ENCODE data around the gene NMUR2. TPM values are rescaled to one million over a fixed set of nuclear protein-coding genes. Genes with fewer than 3 reads are reported as not detected.

NMUR2 gene
- total RNA-seq, 1 donor = not detected

DNA sequence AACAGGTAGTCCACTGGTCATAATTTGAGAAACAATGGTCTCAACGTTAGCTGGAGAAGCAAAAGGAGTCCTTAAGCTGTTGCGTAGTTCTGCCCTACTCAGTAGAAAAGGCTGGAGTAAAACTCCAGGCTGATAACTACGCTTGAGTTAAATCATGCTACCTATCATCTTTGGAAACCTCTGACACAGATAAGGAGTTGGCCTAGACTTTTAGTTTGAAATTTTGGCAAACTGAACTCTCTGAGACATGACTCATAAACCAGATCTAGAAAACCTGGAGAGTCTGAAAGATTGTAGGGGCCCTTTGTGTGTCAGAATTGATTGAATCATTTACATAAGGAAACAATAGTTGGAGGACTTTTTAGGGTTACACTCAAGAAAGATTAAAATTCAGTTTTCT is 26.3 kb downstream of the NMUR2 start:
- H3K4me3 ChIP-seq (ENCODE audit: low read depth, low read length) = no peak overlapping the region
- no peak for DNase-seq (ENCODE audit: low read depth)
- TF ChIP-seq, protein P1, sequence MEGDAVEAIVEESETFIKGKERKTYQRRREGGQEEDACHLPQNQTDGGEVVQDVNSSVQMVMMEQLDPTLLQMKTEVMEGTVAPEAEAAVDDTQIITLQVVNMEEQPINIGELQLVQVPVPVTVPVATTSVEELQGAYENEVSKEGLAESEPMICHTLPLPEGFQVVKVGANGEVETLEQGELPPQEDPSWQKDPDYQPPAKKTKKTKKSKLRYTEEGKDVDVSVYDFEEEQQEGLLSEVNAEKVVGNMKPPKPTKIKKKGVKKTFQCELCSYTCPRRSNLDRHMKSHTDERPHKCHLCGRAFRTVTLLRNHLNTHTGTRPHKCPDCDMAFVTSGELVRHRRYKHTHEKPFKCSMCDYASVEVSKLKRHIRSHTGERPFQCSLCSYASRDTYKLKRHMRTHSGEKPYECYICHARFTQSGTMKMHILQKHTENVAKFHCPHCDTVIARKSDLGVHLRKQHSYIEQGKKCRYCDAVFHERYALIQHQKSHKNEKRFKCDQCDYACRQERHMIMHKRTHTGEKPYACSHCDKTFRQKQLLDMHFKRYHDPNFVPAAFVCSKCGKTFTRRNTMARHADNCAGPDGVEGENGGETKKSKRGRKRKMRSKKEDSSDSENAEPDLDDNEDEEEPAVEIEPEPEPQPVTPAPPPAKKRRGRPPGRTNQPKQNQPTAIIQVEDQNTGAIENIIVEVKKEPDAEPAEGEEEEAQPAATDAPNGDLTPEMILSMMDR (IDR thresholded peaks at IDR 0.05; ENCODE audit: insufficient read depth, low read depth, low read length) = no peak

DNA sequence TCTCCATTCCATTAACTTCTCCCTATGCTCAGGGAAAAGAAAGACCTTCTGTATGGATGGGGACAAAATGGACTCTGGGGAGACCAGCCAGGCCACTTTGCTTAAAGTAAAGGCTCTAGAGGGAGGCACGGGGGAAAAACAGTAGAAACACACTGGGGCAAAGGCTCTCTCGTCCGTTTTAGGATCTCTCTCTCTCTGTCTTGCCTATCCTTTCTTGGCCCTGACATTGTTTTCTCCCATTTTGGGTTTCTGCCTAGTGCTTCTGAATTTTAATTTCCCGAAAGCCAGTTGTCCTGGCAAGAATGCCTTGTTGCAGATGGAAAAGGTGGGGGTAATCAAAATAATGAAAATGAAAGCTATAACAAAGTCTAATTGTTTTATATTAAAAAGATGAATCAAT is 28.2 kb downstream of the NMUR2 start:
- no peak for DNase-seq (ENCODE audit: low read depth)
- H3K4me3 ChIP-seq (ENCODE audit: low read depth, low read length) = no peak overlapping the region
- TF ChIP-seq, protein P1 (IDR thresholded peaks at IDR 0.05; ENCODE audit: insufficient read depth, low read depth, low read length) = no peak

DNA sequence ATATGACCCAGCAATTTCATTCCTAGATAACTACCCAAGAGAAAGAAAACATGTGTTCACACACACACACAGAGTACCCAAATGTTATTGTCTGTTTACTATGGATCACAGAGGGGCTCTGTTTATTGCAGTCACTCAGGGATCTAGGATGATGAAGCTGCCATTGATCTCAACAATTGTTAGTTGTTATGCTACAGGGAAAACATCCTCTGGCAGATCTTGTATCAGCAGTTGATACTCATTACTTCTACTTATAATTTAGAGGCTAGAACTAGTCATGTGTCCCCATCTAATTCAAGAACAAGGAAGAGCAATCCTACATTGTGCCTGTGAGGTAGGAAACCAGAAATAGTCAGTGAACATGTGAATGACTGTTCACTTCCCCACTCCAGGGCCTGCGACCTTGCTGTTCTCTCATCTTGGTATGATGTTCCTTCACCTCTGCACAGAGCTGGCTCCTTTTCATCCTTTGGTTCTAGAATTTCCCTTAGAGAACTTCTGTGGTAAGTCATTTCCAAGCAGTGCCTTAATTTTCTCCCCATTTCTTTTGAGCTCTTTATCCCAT is 30.3 kb downstream of the NMUR2 start:
- DNase-seq (ENCODE audit: low read depth) = no peak
- H3K4me3 ChIP-seq (ENCODE audit: low read depth, low read length) = no peak overlapping the region
- TF ChIP-seq, protein P1 (IDR thresholded peaks at IDR 0.05; ENCODE audit: insufficient read depth, low read depth, low read length) = no peak

DNA sequence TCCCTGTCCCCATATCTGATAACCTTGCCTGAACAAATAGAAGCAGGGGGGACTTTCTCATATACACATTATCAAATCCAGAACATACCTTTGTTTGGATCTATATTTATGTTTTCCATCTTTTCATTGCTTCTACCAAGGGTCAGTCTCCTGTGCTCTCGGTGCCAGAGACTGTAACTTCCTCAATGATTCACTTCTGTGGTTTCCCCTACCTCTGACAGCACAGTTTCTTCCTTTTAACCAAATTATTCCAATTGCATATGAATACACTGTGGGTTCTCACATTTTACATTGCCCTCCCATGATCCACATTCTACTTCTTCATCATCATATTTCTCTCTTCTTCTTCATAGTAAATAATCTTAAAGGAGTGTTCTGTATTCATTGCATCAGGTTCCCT is 32.2 kb downstream of the NMUR2 start:
- TF ChIP-seq, protein P1 (IDR thresholded peaks at IDR 0.05; ENCODE audit: insufficient read depth, low read depth, low read length) = no peak
- no peak for DNase-seq (ENCODE audit: low read depth)
- H3K4me3 ChIP-seq (ENCODE audit: low read depth, low read length) = no peak overlapping the region

DNA sequence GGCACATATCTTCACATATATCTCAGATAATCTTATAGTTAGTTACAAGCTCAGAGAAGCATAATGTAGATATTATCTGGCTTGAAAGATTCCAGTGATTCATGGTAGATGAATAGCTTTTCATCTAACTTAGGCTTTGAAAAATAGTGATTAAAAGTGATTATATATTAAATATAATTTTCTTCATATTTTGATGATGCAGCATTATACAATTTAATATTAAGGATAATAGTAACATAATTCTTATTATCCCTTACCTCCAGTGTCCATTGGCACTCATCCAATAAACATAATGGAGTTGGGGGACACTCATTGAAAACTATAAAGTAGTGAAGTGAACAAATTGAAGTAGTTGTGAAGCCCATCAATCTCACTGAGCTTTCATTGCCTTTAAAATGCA is 35.8 kb downstream of the NMUR2 start:
- H3K4me3 ChIP-seq (ENCODE audit: low read depth, low read length) = no peak overlapping the region
- TF ChIP-seq, protein P1 (IDR thresholded peaks at IDR 0.05; ENCODE audit: insufficient read depth, low read depth, low read length) = no peak
- DNase-seq (ENCODE audit: low read depth) = no peak

DNA sequence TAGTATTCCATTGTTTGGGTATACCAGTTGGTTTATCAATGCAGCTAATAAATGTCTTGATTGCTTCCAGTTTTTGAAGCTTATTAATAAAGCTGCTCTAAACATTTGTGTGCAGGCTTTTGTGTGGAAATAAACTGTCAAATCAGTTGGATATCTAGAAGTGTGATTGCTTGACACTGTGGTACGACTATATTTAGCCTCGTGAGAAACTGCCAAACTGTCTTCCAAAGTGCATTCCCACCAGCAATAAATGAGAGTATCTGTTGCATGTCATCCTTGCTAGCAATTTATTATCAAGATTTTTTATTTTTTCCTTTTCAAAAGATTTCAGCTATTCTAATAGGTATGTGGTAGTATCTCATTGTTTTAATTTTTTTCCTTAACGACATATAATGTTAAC is 37.5 kb downstream of the NMUR2 start:
- no peak for DNase-seq (ENCODE audit: low read depth)
- TF ChIP-seq, protein P1 (IDR thresholded peaks at IDR 0.05; ENCODE audit: insufficient read depth, low read depth, low read length) = no peak
- no peak overlapping the region for H3K4me3 ChIP-seq (ENCODE audit: low read depth, low read length)

DNA sequence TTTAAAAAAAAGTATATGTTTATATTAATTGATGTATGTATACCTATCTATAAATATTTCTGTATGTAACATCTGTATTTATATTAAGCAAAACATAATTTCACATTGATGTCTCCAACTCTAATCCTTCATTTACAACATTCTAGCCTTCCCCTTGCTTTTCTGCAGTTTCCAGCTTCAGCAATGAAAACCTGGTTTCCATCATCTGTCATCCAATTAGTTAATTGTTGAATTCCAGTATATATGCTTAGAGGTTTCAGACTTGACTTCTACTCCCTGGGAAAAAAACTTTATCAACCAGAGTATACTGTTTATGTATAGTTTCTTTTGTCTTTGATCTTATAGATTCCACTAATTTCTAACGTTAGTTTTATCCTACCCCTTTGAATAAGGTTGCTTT is 38.4 kb downstream of the NMUR2 start:
- TF ChIP-seq, protein P1 (IDR thresholded peaks at IDR 0.05; ENCODE audit: insufficient read depth, low read depth, low read length) = no peak
- DNase-seq (ENCODE audit: low read depth) = no peak

More for the DNA sequence above, 38.4 kb downstream of the NMUR2 start:
- H3K4me3 ChIP-seq (ENCODE audit: low read depth, low read length) = no peak overlapping the region
